Activated T-cell treated with anti-CD3 and anti-CD28 coated beads, Interleukin-2, amount 50 U/mL, for 4 hours (primary cell): ENCODE measurements around the gene NMBR. TPM values are rescaled to one million over a fixed set of nuclear protein-coding genes. Genes with fewer than 3 reads are reported as not detected.
"Not testable (repeated sequence)": the region's sequence is repeated elsewhere in the genome, so short reads cannot be mapped to it uniquely, and the experiment has no call there.

Experiments used
- ATAC-seq, 2 donors: fragments of 200-7000 bp; cut with Tn5 transposase; one replicate each; pipeline ENCODE4 v1.10.0; 2021
- DNase-seq: peaks from one replicate; pipeline ENCODE4 v3.0.0-alpha.2; 2020
- H3K27me3 Mint-ChIP-seq: one replicate; pipeline ENCODE4 v1.8.0; 2021; ENCODE audit warnings: low read depth, mixed read lengths
- H3K36me3 Mint-ChIP-seq: one replicate; pipeline ENCODE4 v1.8.0; 2022; ENCODE audit warnings: mixed read lengths; ENCODE audit not compliant: insufficient read depth
- H3K4me1 Mint-ChIP-seq: one replicate; pipeline ENCODE4 v1.8.0; 2021; ENCODE audit warnings: low read depth, mixed read lengths
- H3K4me3 Mint-ChIP-seq: one replicate; pipeline ENCODE4 v1.8.0; 2021; ENCODE audit warnings: mild to moderate bottlenecking, moderate library complexity, mixed read lengths
- H3K9me3 Mint-ChIP-seq: one replicate; pipeline ENCODE4 v1.8.0; 2021; ENCODE audit warnings: mixed read lengths
- total RNA-seq, 3 donors: library from RNA; stranded (reverse); gene quantifications; one replicate each; pipeline ENCODE4 v1.2.1, GENCODE V29; 2021

The NMBR gene
- total RNA-seq, 3 donors from 2014 or later = not detected

GRCh38 chr6:142130814-142131213 is 16.1 kb downstream of the NMBR start:
- no peak for DNase-seq
- no peak overlapping the region for H3K4me3 Mint-ChIP-seq
- H3K9me3 Mint-ChIP-seq = no peaks in the 10 kb centered on the region
- H3K36me3 Mint-ChIP-seq = no peaks in the 10 kb centered on the region
- ATAC-seq = no peak
- H3K27me3 Mint-ChIP-seq = peaks cover 16% of the 10 kb centered on the region
- no peaks in the 10 kb centered on the region for H3K4me1 Mint-ChIP-seq

GRCh38 chr6:142121342-142121741 is 25.6 kb downstream of the NMBR start:
- Mint-ChIP-seq H3K36me3 (no peaks in the 10 kb centered on the region), H3K27me3 (peaks cover 3% of the 10 kb centered on the region), H3K4me3 (no peak overlapping the region), H3K4me1 (no peaks in the 10 kb centered on the region), H3K9me3 (no peaks in the 10 kb centered on the region)
- ATAC-seq (no peak), DNase-seq (no peak)

GRCh38 chr6:142118925-142119324 is 28.0 kb downstream of the NMBR start:
- no peaks in the 10 kb centered on the region for H3K9me3 Mint-ChIP-seq
- DNase-seq = no peak
- H3K4me1 Mint-ChIP-seq = no peaks in the 10 kb centered on the region
- no peak for ATAC-seq
- no peaks in the 10 kb centered on the region for H3K36me3 Mint-ChIP-seq
- no peak overlapping the region for H3K4me3 Mint-ChIP-seq
- H3K27me3 Mint-ChIP-seq = no peaks in the 10 kb centered on the region

GRCh38 chr6:142118328-142118727 is 28.6 kb downstream of the NMBR start:
- DNase-seq = no peak
- Mint-ChIP-seq H3K4me1 (no peaks in the 10 kb centered on the region), H3K27me3 (no peaks in the 10 kb centered on the region), H3K4me3 (no peak overlapping the region), H3K36me3 (no peaks in the 10 kb centered on the region), H3K9me3 (no peaks in the 10 kb centered on the region)
- no peak for ATAC-seq

- ATAC-seq (no peak), DNase-seq (no peak)
- Mint-ChIP-seq H3K27me3 (no peaks in the 10 kb centered on the region), H3K9me3 (no peaks in the 10 kb centered on the region), H3K4me1 (no peaks in the 10 kb centered on the region), H3K36me3 (no peaks in the 10 kb centered on the region), H3K4me3 (no peak overlapping the region)
Measured at GRCh38 chr6:142117366-142117765, 29.6 kb downstream of the NMBR start.

- Mint-ChIP-seq H3K36me3 (no peaks in the 10 kb centered on the region), H3K9me3 (no peaks in the 10 kb centered on the region), H3K27me3 (no peaks in the 10 kb centered on the region), H3K4me3 (no peak overlapping the region), H3K4me1 (no peaks in the 10 kb centered on the region)
- DNase-seq = peak; percentile 59
- ATAC-seq = no peak
Measured at GRCh38 chr6:142112451-142113061, 34.4 kb downstream of the NMBR start.

- not testable (repeated sequence) for H3K4me3 Mint-ChIP-seq, H3K9me3 Mint-ChIP-seq, H3K4me1 Mint-ChIP-seq, ATAC-seq, DNase-seq, H3K27me3 Mint-ChIP-seq, H3K36me3 Mint-ChIP-seq
Measured at GRCh38 chr6:142110820-142111219, 36.1 kb downstream of the NMBR start.

GRCh38 chr6:142104820-142105219 is 42.1 kb downstream of the NMBR start:
- ATAC-seq, H3K4me1 Mint-ChIP-seq, H3K27me3 Mint-ChIP-seq, H3K9me3 Mint-ChIP-seq, DNase-seq, H3K4me3 Mint-ChIP-seq, H3K36me3 Mint-ChIP-seq: not testable (repeated sequence)

GRCh38 chr6:142088858-142089216 is 58.1 kb downstream of the NMBR start:
- peaks cover 5% of the 10 kb centered on the region for H3K4me1 Mint-ChIP-seq
- DNase-seq (no peak), ATAC-seq (no peak)
- no peaks in the 10 kb centered on the region for H3K9me3 Mint-ChIP-seq
- H3K36me3 Mint-ChIP-seq = no peaks in the 10 kb centered on the region
- peaks cover 25% of the 10 kb centered on the region for H3K27me3 Mint-ChIP-seq
- peak overlapping the region; percentile 9 for H3K4me3 Mint-ChIP-seq

GRCh38 chr6:142087950-142088857 is 58.7 kb downstream of the NMBR start:
- H3K36me3 Mint-ChIP-seq = no peaks in the 10 kb centered on the region
- no peaks in the 10 kb centered on the region for H3K9me3 Mint-ChIP-seq
- ATAC-seq (no peak), DNase-seq (no peak)
- H3K4me1 Mint-ChIP-seq = peaks cover 5% of the 10 kb centered on the region
- peak overlapping the region; percentile 47 for H3K4me3 Mint-ChIP-seq
- peaks cover 25% of the 10 kb centered on the region for H3K27me3 Mint-ChIP-seq

- DNase-seq = no peak
- H3K27me3 Mint-ChIP-seq = no peaks in the 10 kb centered on the region
- H3K4me3 Mint-ChIP-seq = no peak overlapping the region
- peaks cover 5% of the 10 kb centered on the region for H3K4me1 Mint-ChIP-seq
- H3K36me3 Mint-ChIP-seq = no peaks in the 10 kb centered on the region
- no peak for ATAC-seq
- no peaks in the 10 kb centered on the region for H3K9me3 Mint-ChIP-seq
Measured at GRCh38 chr6:142079130-142079529, 67.8 kb downstream of the NMBR start.

GRCh38 chr6:142075516-142076101 is 71.3 kb downstream of the NMBR start:
- H3K27me3 Mint-ChIP-seq = peaks cover 3% of the 10 kb centered on the region
- H3K4me1 Mint-ChIP-seq = peaks cover 5% of the 10 kb centered on the region
- H3K36me3 Mint-ChIP-seq = no peaks in the 10 kb centered on the region
- H3K9me3 Mint-ChIP-seq = peaks cover 14% of the 10 kb centered on the region
- DNase-seq = no peak
- ATAC-seq = no peak
- H3K4me3 Mint-ChIP-seq = no peak overlapping the region

GRCh38 chr6:142074516-142074915 is 72.4 kb downstream of the NMBR start:
- Mint-ChIP-seq H3K27me3 (peaks cover 3% of the 10 kb centered on the region), H3K4me1 (peaks cover 5% of the 10 kb centered on the region), H3K4me3 (no peak overlapping the region), H3K9me3 (peaks cover 14% of the 10 kb centered on the region), H3K36me3 (no peaks in the 10 kb centered on the region)
- DNase-seq (no peak), ATAC-seq (no peak)

- ATAC-seq (no peak), DNase-seq (no peak)
- Mint-ChIP-seq H3K4me1 (peaks cover 5% of the 10 kb centered on the region), H3K27me3 (peaks cover 3% of the 10 kb centered on the region), H3K36me3 (no peaks in the 10 kb centered on the region), H3K4me3 (no peak overlapping the region), H3K9me3 (peaks cover 14% of the 10 kb centered on the region)
Measured at GRCh38 chr6:142071981-142072380, 74.9 kb downstream of the NMBR start.

- Mint-ChIP-seq H3K9me3 (peaks cover 14% of the 10 kb centered on the region), H3K36me3 (no peaks in the 10 kb centered on the region), H3K27me3 (peaks cover 7% of the 10 kb centered on the region), H3K4me1 (no peaks in the 10 kb centered on the region), H3K4me3 (no peak overlapping the region)
- ATAC-seq = no peak
- no peak for DNase-seq
Measured at GRCh38 chr6:142068416-142068815, 78.5 kb downstream of the NMBR start.
